RPMI7951 (cell line): Measurements from ENCODE around the gene ARL17A. TPM values are rescaled to one million over a fixed set of nuclear protein-coding genes. Genes with fewer than 3 reads are reported as not detected.
"Not testable (repeated sequence)": the region's sequence is repeated elsewhere in the genome, so short reads cannot be mapped to it uniquely, and the experiment has no call there.

Experiments
- DNase-seq: peaks from one replicate; pipeline ENCODE4 v3.0.0-alpha.2; 2012; ENCODE audit warnings: low read depth
- total RNA-seq: library from RNA; depleted of rRNA; stranded (reverse); fragments of >200 nt; shearing (Covaris generic); gene quantifications from 2 replicates; pipeline ENCODE4 v1.2.3, GENCODE V29; 2014; rRNA removed

ARL17A gene
- total RNA-seq: 4.3 and 5.2 TPM in 2 replicates

GRCh38 chr17:46579083-46580075, at the start of gene ARL17A:
Gene ARL17A (minus strand): TSS chr17:46579691. CDS start chr17:46576322, 3,369 bp downstream.
- not testable (repeated sequence) for DNase-seq

- DNase-seq: not testable (repeated sequence)
Observed at GRCh38 chr17:46628753-46629436, 49.4 kb upstream of the ARL17A start.

GRCh38 chr17:46627452-46627851, 48.0 kb upstream of the ARL17A start:
- DNase-seq: not testable (repeated sequence)

- not testable (repeated sequence) for DNase-seq
Observed at GRCh38 chr17:46624726-46625125, 45.2 kb upstream of the ARL17A start.

GRCh38 chr17:46623790-46624189, 44.3 kb upstream of the ARL17A start:
- DNase-seq: not testable (repeated sequence)

GRCh38 chr17:46618975-46619374, 39.5 kb upstream of the ARL17A start:
- DNase-seq: not testable (repeated sequence)

GRCh38 chr17:46617121-46617520, 37.6 kb upstream of the ARL17A start:
- DNase-seq: not testable (repeated sequence)

- not testable (repeated sequence) for DNase-seq
Observed at GRCh38 chr17:46613876-46614275, 34.4 kb upstream of the ARL17A start.

GRCh38 chr17:46611304-46611703, 31.8 kb upstream of the ARL17A start:
- DNase-seq: not testable (repeated sequence)

GRCh38 chr17:46603125-46603524, 23.6 kb upstream of the ARL17A start:
- not testable (repeated sequence) for DNase-seq

- not testable (repeated sequence) for DNase-seq
Observed at GRCh38 chr17:46600767-46601166, 21.3 kb upstream of the ARL17A start.

- DNase-seq: not testable (repeated sequence)
Observed at GRCh38 chr17:46598344-46598931, 18.9 kb upstream of the ARL17A start.

GRCh38 chr17:46591332-46591731, 11.8 kb upstream of the ARL17A start:
- not testable (repeated sequence) for DNase-seq

- not testable (repeated sequence) for DNase-seq
Observed at GRCh38 chr17:46590157-46591146, 11.0 kb upstream of the ARL17A start, which contains the start of gene NSF. Gene NSF (plus strand): TSS chr17:46590669. CDS start chr17:46590776, 107 bp downstream.

- DNase-seq: not testable (repeated sequence)
Observed at GRCh38 chr17:46585444-46585843, 6.0 kb upstream of the ARL17A start.

GRCh38 chr17:46580082-46580481, 591 bp upstream of the ARL17A start:
- not testable (repeated sequence) for DNase-seq

GRCh38 chr17:46571796-46572195, 7.7 kb downstream of the ARL17A start:
- not testable (repeated sequence) for DNase-seq

GRCh38 chr17:46566980-46567379, 12.5 kb downstream of the ARL17A start:
- DNase-seq: not testable (repeated sequence)

GRCh38 chr17:46566284-46566683, 13.2 kb downstream of the ARL17A start:
- DNase-seq: not testable (repeated sequence)

- DNase-seq: not testable (repeated sequence)
Observed at GRCh38 chr17:46560048-46560447, 19.4 kb downstream of the ARL17A start.
